ENCODE data around the gene FBXL2.
A peak's percentile ranks its signal among the peaks of the same experiment; 100 is the strongest.
"Not testable (repeated sequence)": the region's sequence is repeated elsewhere in the genome, so short reads cannot be mapped to it uniquely, and the experiment has no call there.

FBXL2 gene

GRCh38 chr3:33388374-33389100 lies 111.3 kb downstream of the FBXL2 start:
- no peak for DNase-seq

DNA sequence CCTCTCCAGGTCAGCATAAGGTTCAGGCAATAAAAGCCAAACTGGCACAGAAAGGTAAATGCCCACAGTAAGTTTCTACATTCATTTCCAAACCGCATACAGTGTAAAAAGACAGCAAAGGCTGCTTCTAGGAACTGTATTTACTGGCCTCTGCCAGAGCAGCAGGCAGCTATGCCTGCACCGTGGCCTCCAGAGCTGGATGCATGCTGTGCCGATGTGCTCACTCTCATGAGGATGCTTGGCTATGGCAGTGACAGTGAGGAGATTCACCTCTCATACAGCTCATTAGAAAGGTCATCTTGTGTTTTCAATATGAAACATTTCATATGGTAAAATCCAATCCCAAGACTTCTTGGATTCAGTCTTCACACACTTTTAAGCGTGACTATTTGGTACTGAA lies 112.7 kb downstream of the FBXL2 start:
- DNase-seq = no peak

DNA sequence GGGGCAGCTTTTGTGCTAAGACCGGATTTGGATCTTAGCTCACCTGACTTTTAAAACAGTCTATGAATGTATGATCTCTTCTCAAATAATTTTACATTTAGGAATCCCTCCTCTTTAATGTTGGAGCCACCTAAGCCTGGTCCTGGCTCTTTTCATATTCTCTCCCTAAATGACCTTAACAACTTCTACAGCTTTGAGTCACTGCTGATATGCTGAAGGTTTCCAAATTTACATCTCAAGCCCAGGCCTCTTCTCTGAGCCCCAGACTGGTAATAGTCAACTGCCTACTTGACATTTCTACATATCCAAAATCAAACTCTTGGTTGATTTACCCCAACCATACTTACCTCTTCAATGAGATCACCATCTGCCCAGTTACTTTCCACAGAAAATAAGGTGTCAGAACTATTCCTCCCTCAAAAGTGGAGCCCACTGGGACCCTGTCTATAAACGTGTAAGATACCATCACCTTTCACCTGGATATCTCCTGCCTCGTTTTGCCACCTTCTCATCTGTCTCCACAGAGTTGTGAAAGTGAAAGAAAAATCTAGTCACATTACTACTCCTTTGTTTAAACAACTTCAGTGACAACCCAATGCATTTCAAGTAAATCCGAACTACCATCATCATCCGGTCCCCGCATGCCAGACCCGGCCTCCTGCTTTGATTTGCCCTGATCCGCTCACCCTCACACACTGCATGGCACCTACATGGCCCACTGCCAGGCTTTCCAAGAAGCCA lies 114.2 kb downstream of the FBXL2 start:
- no peak for DNase-seq

GRCh38 chr3:33392144-33392543 lies 114.9 kb downstream of the FBXL2 start:
- DNase-seq = no peak

GRCh38 chr3:33392703-33393125 lies 115.5 kb downstream of the FBXL2 start:
- DNase-seq = no peak

GRCh38 chr3:33394403-33395054 lies 117.3 kb downstream of the FBXL2 start:
- DNase-seq = no peak

DNA sequence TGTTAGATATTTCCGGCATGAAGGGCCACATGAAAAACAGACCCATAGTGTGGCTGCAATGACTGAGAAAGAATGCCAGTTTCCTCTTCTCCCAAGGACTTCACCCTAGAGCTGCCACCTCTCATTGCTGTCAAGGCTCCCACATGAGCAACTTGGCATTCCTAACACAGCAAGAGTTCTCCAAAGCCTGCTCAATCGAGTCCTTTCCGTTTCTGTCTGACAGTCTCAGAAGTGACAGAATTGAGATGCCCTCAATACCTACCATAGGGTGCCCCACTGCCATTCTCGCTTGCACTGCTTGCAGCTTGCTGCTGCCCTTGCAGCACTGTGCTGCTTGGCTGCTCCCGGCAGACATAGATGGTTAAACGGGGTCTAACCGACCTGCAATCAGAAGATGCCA lies 118.7 kb downstream of the FBXL2 start:
- DNase-seq = no peak

- no peak for DNase-seq
Observed at GRCh38 chr3:33398410-33398809, 121.2 kb downstream of the FBXL2 start.

DNA sequence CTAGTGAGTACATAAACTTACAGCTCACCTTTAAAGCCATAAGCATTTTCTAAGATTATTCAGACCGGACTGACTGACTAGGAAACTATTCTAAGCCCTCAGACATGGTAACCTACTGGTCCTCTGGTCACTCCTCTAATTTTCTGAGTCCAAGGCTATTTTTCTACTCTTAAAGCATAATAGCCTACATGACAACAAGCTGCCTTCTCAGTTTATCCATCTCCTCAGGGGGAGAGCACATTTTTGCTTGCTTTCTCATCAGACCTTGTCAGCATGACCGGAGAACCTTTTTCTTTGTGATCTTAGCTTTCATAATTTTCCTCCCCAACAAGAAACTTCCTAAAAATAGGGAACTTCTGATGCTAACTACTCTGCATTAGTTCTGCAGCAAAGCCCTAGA lies 124.5 kb downstream of the FBXL2 start:
- DNase-seq = no peak

GRCh38 chr3:33402936-33403335 lies 125.7 kb downstream of the FBXL2 start:
- DNase-seq = no peak

- no peak for DNase-seq
Observed at GRCh38 chr3:33403756-33404155, 126.5 kb downstream of the FBXL2 start.

GRCh38 chr3:33410816-33411215 lies 133.6 kb downstream of the FBXL2 start:
- DNase-seq = not testable (repeated sequence)

- no peak for DNase-seq
Observed at GRCh38 chr3:33417066-33417673, 139.9 kb downstream of the FBXL2 start.

GRCh38 chr3:33419948-33420347 lies 142.7 kb downstream of the FBXL2 start:
- DNase-seq = no peak

DNA sequence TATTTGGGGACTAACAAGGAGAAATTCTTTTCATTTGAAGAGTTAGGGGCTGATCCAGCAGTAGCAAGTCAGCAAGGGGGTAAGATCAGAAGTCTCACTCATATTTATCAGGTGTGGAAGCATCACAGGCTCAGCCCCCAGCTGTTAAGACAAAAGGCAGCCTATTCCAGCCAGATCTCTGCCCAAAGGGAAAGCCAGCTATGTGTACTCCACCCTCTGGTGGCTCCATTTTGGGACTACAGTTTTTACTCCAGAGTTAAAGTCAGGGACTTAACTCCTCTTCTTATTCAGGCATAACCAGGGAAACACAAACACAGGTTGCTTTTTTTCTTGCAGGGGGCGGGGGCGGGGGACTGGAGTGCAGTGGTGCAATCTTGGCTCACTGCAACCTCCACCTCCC lies 143.7 kb downstream of the FBXL2 start:
- DNase-seq = no peak

GRCh38 chr3:33424606-33425452 lies 147.6 kb downstream of the FBXL2 start:
- no peak for DNase-seq

DNA sequence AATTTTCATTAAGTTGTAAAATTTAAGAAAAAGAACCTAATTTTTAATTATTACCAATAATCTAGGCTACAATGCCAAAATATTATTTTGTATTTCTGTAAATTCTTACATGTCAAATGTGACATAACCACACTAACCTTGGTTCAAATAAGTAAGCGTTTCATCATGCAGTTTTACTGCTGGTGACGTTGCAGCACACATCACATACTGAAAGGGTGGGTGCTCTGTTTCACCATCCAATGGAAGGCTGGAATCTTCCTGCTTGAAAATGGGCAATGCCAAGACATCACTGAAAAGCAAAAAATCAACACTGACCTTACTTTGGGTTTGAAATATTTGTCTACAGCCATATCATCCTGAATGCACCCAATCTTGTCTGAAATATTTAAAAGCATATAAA lies 148.2 kb downstream of the FBXL2 start:
- peak; percentile 18 for DNase-seq

- DNase-seq = peak; percentile 87
Observed at GRCh38 chr3:33426068-33426467, 148.8 kb downstream of the FBXL2 start.

DNA sequence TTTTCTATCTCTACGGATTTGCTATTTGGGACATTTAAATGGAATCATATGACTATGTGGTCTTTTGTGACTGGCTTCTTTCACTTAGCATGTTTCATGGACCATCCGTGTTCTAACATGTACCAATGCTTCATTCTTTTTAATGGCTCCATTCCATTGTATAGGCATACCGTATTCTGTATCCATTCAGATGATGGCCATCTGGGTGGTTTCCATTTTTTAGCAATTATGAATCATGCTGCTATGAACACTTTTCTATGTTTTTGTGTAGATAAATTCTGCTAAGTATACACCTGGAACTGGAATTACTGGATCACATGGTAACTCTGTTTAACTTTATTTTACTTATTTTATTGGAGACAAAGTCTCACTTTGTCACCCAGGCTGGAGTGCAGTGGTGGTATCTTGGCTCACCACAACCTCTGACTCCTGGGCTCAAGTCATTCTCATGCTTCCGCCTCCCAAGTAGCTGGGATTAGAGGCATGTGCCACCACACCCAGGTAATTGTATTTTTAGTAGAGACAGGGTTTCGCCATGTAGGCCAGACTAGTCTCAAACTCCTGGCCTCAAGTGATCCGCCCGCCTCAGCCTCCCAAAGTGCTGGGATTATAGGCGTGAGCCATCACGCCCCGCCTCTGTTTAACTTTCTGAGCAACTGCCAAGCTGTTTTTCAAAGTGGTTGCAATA lies 149.5 kb downstream of the FBXL2 start:
- no peak for DNase-seq

GRCh38 chr3:33428734-33429133 lies 151.5 kb downstream of the FBXL2 start:
- DNase-seq = no peak

- not testable (repeated sequence) for DNase-seq
Observed at GRCh38 chr3:33429306-33429705, 152.1 kb downstream of the FBXL2 start.

GRCh38 chr3:33430061-33430460 lies 152.8 kb downstream of the FBXL2 start:
- no peak for DNase-seq
